HepG2 (cell line): ENCODE measurements around the gene PPM1G. TPM values are rescaled to one million over a fixed set of nuclear protein-coding genes. Genes with fewer than 3 reads are reported as not detected.

Experiments used
- FOXA1 ChIP-seq, 2 experiments: fragments of 450-650 bp in 1 of 2; sonication (generic) in 1 of 2; formaldehyde crosslinking in 1 of 2; IDR thresholded peaks; 2 replicates each; pipeline versions ENCODE4 v1.4.0 to v1.6.1; 2016 to 2020; ENCODE audit warnings: missing genetic modification reagents in 1 of 2
- FOXA3 ChIP-seq: IDR thresholded peaks from 2 replicates; pipeline ENCODE4 v1.6.1; 2016; ENCODE audit warnings: missing genetic modification reagents, missing compliant biosample characterization
- HOXA9 ChIP-seq: sonication (generic); formaldehyde crosslinking; IDR thresholded peaks from 2 replicates; pipeline ENCODE4 v1.8.1; 2022; ENCODE audit warnings: missing genetic modification reagents, mild to moderate bottlenecking, moderate library complexity, borderline replicate concordance
- JUND ChIP-seq: sonication (generic); formaldehyde crosslinking; IDR thresholded peaks from 2 replicates; pipeline ENCODE4 v1.8.0; 2022; ENCODE audit warnings: mild to moderate bottlenecking, missing genetic modification reagents
- NR2C2 ChIP-seq: sonication (generic); formaldehyde crosslinking; IDR thresholded peaks from 2 replicates; pipeline ENCODE4 v1.4.0; 2020; ENCODE audit warnings: missing genetic modification reagents, mild to moderate bottlenecking, moderate library complexity, borderline replicate concordance
- ONECUT2 ChIP-seq: sonication (generic); formaldehyde crosslinking; IDR thresholded peaks from 2 replicates; pipeline ENCODE4 v1.4.0; 2020; ENCODE audit warnings: missing genetic modification reagents
- PHF8 ChIP-seq: sonication (generic); formaldehyde crosslinking; IDR thresholded peaks from 2 replicates; pipeline ENCODE4 v1.5.0; 2020; ENCODE audit warnings: missing genetic modification reagents
- PRDM15 ChIP-seq: sonication (generic); formaldehyde crosslinking; IDR thresholded peaks from 2 replicates; pipeline ENCODE4 v1.4.0; 2020; ENCODE audit warnings: missing genetic modification reagents
- TCF12 ChIP-seq, 2 experiments: fragments of 450-650 bp in 1 of 2; sonication (generic) in 1 of 2; formaldehyde crosslinking in 1 of 2; IDR thresholded peaks; 2 replicates each; pipeline versions ENCODE4 v1.6.1 to v1.8.0; 2017 to 2022; ENCODE audit warnings: antibody characterized with exemption in 1 of 2, mild to moderate bottlenecking in 1 of 2, missing genetic modification reagents in 1 of 2, moderate library complexity in 1 of 2
- ZC3H13 ChIP-seq: sonication (generic); formaldehyde crosslinking; IDR thresholded peaks from 2 replicates; pipeline ENCODE4 v1.8.1; 2023; ENCODE audit warnings: mild to moderate bottlenecking, missing genetic modification reagents, moderate library complexity
- ZNF343 ChIP-seq: sonication (generic); formaldehyde crosslinking; IDR thresholded peaks from 2 replicates; pipeline ENCODE4 v1.4.0; 2020; ENCODE audit warnings: mild to moderate bottlenecking, missing genetic modification reagents
- ZNF350 ChIP-seq: sonication (generic); formaldehyde crosslinking; IDR thresholded peaks from 2 replicates; pipeline ENCODE4 v1.4.0; 2020; ENCODE audit warnings: mild to moderate bottlenecking, low read depth, missing genetic modification reagents, borderline replicate concordance
- ZNF816 ChIP-seq: sonication (generic); formaldehyde crosslinking; IDR thresholded peaks from 2 replicates; pipeline ENCODE4 v1.8.0; 2022; ENCODE audit warnings: missing genetic modification reagents, mild to moderate bottlenecking, borderline replicate concordance
- polyA plus RNA-seq, 8 experiments: library from polyadenylated mRNA; depleted of rRNA in 3 of 8; stranded (reverse) in 7 of 8; unstranded in 1 of 8; fragments of >200 nt; fragmentation: Illumina TruSeq in 4 of 8; extraction: Trizol in 4 of 8; gene quantifications; 2 replicates each; pipeline versions ENCODE4 v1.2.1 to v1.2.3, GENCODE V29; 2011 to 2016; ENCODE audit warnings: low read depth in 4 of 8, missing spikeins in 1 of 8, mixed read lengths in 1 of 8; ENCODE audit not compliant: insufficient read depth in 1 of 8
- total RNA-seq, 5 experiments: library from RNA; depleted of rRNA; stranded (reverse); fragments of >200 nt; fragmentation: Illumina TruSeq; extraction: Trizol; gene quantifications; 2 replicates each; pipeline ENCODE4 v1.2.3, GENCODE V29; 2016; ENCODE audit warnings: low read depth in 1 of 5
- TF ChIP-seq, protein P1 (sequence below): sonication (generic); formaldehyde crosslinking; IDR thresholded peaks from 2 replicates; pipeline ENCODE4 v1.5.1; 2020; ENCODE audit warnings: missing genetic modification reagents, mild to moderate bottlenecking, borderline replicate concordance
- TF ChIP-seq, protein P2 (sequence below): sonication (generic); formaldehyde crosslinking; IDR thresholded peaks from 2 replicates; pipeline ENCODE4 v1.8.1; 2023; ENCODE audit warnings: missing genetic modification reagents, mild to moderate bottlenecking, borderline replicate concordance
- TF ChIP-seq, protein P3 (sequence below): IDR thresholded peaks from 2 replicates; pipeline ENCODE4 v1.6.1; 2016; ENCODE audit warnings: mild to moderate bottlenecking
- TF ChIP-seq, protein P4 (sequence below): sonication (generic); formaldehyde crosslinking; IDR thresholded peaks from 2 replicates; pipeline ENCODE4 v1.4.0; 2020; ENCODE audit warnings: missing genetic modification reagents

Gene PPM1G
- total and polyA plus RNA-seq, 2 of the 13 experiments (the other 11 are each of a cell fraction or from before 2014, with no cell fraction given): 58.2 to 213 TPM

- TF ChIP-seq, protein P1, sequence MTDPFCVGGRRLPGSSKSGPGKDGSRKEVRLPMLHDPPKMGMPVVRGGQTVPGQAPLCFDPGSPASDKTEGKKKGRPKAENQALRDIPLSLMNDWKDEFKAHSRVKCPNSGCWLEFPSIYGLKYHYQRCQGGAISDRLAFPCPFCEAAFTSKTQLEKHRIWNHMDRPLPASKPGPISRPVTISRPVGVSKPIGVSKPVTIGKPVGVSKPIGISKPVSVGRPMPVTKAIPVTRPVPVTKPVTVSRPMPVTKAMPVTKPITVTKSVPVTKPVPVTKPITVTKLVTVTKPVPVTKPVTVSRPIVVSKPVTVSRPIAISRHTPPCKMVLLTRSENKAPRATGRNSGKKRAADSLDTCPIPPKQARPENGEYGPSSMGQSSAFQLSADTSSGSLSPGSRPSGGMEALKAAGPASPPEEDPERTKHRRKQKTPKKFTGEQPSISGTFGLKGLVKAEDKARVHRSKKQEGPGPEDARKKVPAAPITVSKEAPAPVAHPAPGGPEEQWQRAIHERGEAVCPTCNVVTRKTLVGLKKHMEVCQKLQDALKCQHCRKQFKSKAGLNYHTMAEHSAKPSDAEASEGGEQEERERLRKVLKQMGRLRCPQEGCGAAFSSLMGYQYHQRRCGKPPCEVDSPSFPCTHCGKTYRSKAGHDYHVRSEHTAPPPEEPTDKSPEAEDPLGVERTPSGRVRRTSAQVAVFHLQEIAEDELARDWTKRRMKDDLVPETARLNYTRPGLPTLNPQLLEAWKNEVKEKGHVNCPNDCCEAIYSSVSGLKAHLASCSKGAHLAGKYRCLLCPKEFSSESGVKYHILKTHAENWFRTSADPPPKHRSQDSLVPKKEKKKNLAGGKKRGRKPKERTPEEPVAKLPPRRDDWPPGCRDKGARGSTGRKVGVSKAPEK (CRISPR knock-in tag): 0 out of 2 replicates have a peak, but pooled peaks have one; percentile 32
- 0 out of 2 replicates have a peak, but pooled peaks have one; percentile 23 for TF ChIP-seq ZC3H13 (CRISPR knock-in tag)
- TF ChIP-seq JUND (CRISPR knock-in tag): no peak
- no peak for TF ChIP-seq ZNF343 (CRISPR knock-in tag)
- TF ChIP-seq TCF12 (IDR thresholded peaks at IDR 0.05): no peak
- no peak for TF ChIP-seq TCF12 (CRISPR knock-in tag; IDR thresholded peaks at IDR 0.05)
- TF ChIP-seq FOXA3: no peak
- TF ChIP-seq NR2C2 (CRISPR knock-in tag): no peak
- no peak for TF ChIP-seq ONECUT2
- TF ChIP-seq ZNF350 (CRISPR knock-in tag): no peak
- TF ChIP-seq, protein P2, sequence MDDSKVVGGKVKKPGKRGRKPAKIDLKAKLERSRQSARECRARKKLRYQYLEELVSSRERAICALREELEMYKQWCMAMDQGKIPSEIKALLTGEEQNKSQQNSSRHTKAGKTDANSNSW (CRISPR knock-in tag): no peak
- no peak for TF ChIP-seq FOXA1 (IDR thresholded peaks at IDR 0.05)
- no peak for TF ChIP-seq FOXA1 (CRISPR knock-in tag; IDR thresholded peaks at IDR 0.05)
- TF ChIP-seq, protein P3, sequence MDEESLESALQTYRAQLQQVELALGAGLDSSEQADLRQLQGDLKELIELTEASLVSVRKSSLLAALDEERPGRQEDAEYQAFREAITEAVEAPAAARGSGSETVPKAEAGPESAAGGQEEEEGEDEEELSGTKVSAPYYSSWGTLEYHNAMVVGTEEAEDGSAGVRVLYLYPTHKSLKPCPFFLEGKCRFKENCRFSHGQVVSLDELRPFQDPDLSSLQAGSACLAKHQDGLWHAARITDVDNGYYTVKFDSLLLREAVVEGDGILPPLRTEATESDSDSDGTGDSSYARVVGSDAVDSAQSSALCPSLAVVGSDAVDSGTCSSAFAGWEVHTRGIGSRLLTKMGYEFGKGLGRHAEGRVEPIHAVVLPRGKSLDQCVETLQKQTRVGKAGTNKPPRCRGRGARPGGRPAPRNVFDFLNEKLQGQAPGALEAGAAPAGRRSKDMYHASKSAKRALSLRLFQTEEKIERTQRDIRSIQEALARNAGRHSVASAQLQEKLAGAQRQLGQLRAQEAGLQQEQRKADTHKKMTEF (CRISPR knock-in tag): no peak
- 0 out of 2 replicates have a peak, but pooled peaks have one; percentile 1 for TF ChIP-seq PHF8 (CRISPR knock-in tag)
- no peak for TF ChIP-seq ZNF816 (CRISPR knock-in tag)
- no peak for TF ChIP-seq PRDM15 (CRISPR knock-in tag)
- TF ChIP-seq, protein P4, sequence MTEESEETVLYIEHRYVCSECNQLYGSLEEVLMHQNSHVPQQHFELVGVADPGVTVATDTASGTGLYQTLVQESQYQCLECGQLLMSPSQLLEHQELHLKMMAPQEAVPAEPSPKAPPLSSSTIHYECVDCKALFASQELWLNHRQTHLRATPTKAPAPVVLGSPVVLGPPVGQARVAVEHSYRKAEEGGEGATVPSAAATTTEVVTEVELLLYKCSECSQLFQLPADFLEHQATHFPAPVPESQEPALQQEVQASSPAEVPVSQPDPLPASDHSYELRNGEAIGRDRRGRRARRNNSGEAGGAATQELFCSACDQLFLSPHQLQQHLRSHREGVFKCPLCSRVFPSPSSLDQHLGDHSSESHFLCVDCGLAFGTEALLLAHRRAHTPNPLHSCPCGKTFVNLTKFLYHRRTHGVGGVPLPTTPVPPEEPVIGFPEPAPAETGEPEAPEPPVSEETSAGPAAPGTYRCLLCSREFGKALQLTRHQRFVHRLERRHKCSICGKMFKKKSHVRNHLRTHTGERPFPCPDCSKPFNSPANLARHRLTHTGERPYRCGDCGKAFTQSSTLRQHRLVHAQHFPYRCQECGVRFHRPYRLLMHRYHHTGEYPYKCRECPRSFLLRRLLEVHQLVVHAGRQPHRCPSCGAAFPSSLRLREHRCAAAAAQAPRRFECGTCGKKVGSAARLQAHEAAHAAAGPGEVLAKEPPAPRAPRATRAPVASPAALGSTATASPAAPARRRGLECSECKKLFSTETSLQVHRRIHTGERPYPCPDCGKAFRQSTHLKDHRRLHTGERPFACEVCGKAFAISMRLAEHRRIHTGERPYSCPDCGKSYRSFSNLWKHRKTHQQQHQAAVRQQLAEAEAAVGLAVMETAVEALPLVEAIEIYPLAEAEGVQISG (CRISPR knock-in tag): no peak
- no peak for TF ChIP-seq HOXA9 (CRISPR knock-in tag)
Observed at GRCh38 chr2:27376866-27377617, 32.3 kb downstream of the PPM1G start (continued).
